Measurements from ENCODE around the gene IGFL3. TPM values are rescaled to one million over a fixed set of nuclear protein-coding genes. Genes with fewer than 3 reads are reported as not detected.
A peak's percentile ranks its signal among the peaks of the same experiment; 100 is the strongest.
"Not testable (repeated sequence)": the region's sequence is repeated elsewhere in the genome, so short reads cannot be mapped to it uniquely, and the experiment has no call there.

The IGFL3 gene
- total and polyA plus RNA-seq, 9 of the 15 experiments (the other 6 are each of a cell fraction or from before 2014, with no cell fraction given), result not detected

DNA sequence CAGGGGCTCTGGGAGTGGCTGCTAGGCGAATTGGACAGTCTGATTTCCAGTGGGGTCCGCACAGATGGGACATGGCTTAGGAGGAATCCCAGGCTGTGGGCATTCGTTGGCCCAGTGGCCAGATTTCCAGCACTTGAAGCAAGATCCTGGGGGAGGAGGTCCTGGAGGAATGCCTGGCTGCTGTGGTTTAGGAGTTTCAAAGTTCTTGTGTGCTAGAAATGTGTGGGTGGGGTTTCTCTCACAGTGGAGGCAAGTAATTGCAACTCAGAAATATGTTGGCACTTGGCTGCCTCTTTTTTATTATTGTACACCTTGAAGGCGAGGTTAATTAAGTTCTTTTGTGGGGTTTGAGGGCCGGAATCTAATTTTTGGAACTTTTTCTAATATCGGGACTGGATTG is 17.1 kb downstream of the IGFL3 start:
- H3K4me1 ChIP-seq (replicated peaks in 1 of 2; ENCODE audit: control insufficient read depth in 2 of 2, insufficient read depth in 2 of 2, low read length in 2 of 2), result no peaks in the 10 kb centered on the region
- 0% methylated on average over 6 of the region's 6 CpGs for WGBS (ENCODE audit: insufficient coverage, low coverage, missing lambda C conversion rate)
- H3K36me3 ChIP-seq (ENCODE audit: control insufficient read depth, insufficient read depth, low read length), result no peaks in the 10 kb centered on the region
- TF ChIP-seq ZBTB34 (CRISPR knock-in tag; IDR thresholded peaks at IDR 0.05) (no peak), GTF2A2 (tag; IDR thresholded peaks at IDR 0.05) (no peak), NFE2L1 (tag; IDR thresholded peaks at IDR 0.05; ENCODE audit: borderline replicate concordance, low read depth) (no peak)
- POLR2A ChIA-PET, result interaction anchor here (0.6 kb wide), 1 partner anchor 1023 kb away, joined by 3 read pairs; no protein-coding TSS in a partner anchor
- FAIRE-seq, result no peak
- H3K9me1 ChIP-seq (ENCODE audit: control insufficient read depth, insufficient read depth, low read length), result no peaks in the 10 kb centered on the region
- CTCF ChIA-PET (ENCODE audit: low intra/inter-chr PET ratio), result no interaction called here
- no peaks in the 10 kb centered on the region for H3K9me3 ChIP-seq (replicated peaks; ENCODE audit: control insufficient read depth, insufficient read depth, low read depth, low read length)
- no peak overlapping the region for H3K27ac ChIP-seq (ENCODE audit: extremely low read depth, low read depth, low read length)
- H3K9ac ChIP-seq (ENCODE audit: insufficient read depth in 1 of 2, low read depth in 2 of 2, low read length in 2 of 2), result no peak overlapping the region
- no peaks in the 10 kb centered on the region for H4K20me1 ChIP-seq (replicated peaks; ENCODE audit: control insufficient read depth, insufficient read depth, low read length)
- no peak overlapping the region for H3K4me2 ChIP-seq (ENCODE audit: insufficient read depth, low read length)
- in situ Hi-C loops (cut with MboI), result no loop called here
- H3K79me2 ChIP-seq (ENCODE audit: control insufficient read depth, insufficient read depth, low read length), result no peaks in the 10 kb centered on the region
- no peak for DNase-seq (ENCODE audit: extremely low read depth in 1 of 4, low spot score in 3 of 4)
- ATAC-seq, result no peak
- no peaks in the 10 kb centered on the region for H3K27me3 ChIP-seq (ENCODE audit: control insufficient read depth in 2 of 2, insufficient read depth in 2 of 2, low read length in 2 of 2)
- H2AFZ ChIP-seq (ENCODE audit: low read depth, low read length), result no peak overlapping the region
- H3K4me3 ChIP-seq, result no peak overlapping the region
- BruUV-seq (replicated peaks), result no TSS peak
- intact Hi-C loops (cut with micrococcal nuclease), result no loop called here

DNA sequence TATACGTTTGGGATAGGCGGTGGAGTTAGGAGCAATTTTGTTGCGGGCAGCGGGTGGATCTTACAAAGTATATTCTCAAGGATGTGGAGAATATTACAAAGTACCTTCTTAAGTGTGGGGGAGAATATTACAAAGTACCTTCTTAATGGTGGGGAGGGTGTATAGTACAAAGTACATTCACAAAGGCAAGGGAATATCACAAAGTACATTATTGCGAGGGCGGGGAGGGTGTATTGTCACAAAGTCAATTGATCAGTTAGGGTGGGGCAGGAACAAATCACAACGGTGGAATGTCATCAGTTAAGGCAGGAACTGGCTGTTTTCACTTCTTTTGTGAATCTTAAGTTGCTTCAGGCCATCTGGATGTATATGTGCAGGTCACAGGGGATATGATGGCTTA is 22.2 kb downstream of the IGFL3 start:
- in situ Hi-C loops (cut with MboI); BruUV-seq (replicated peaks); H3K4me1 ChIP-seq (replicated peaks in 1 of 2; ENCODE audit: control insufficient read depth in 2 of 2, insufficient read depth in 2 of 2, low read length in 2 of 2); H3K9me1 ChIP-seq (ENCODE audit: control insufficient read depth, insufficient read depth, low read length); DNase-seq (ENCODE audit: extremely low read depth in 1 of 4, low spot score in 3 of 4); H3K27me3 ChIP-seq (ENCODE audit: control insufficient read depth in 2 of 2, insufficient read depth in 2 of 2, low read length in 2 of 2); ATAC-seq; H3K9ac ChIP-seq (ENCODE audit: insufficient read depth in 1 of 2, low read depth in 2 of 2, low read length in 2 of 2); H3K27ac ChIP-seq (ENCODE audit: extremely low read depth, low read depth, low read length); CTCF ChIA-PET (ENCODE audit: low intra/inter-chr PET ratio); H3K4me3 ChIP-seq; H2AFZ ChIP-seq (ENCODE audit: low read depth, low read length); H3K4me2 ChIP-seq (ENCODE audit: insufficient read depth, low read length); H4K20me1 ChIP-seq (replicated peaks; ENCODE audit: control insufficient read depth, insufficient read depth, low read length); H3K9me3 ChIP-seq (replicated peaks; ENCODE audit: control insufficient read depth, insufficient read depth, low read depth, low read length); FAIRE-seq; H3K79me2 ChIP-seq (ENCODE audit: control insufficient read depth, insufficient read depth, low read length); intact Hi-C loops (cut with micrococcal nuclease); H3K36me3 ChIP-seq (ENCODE audit: control insufficient read depth, insufficient read depth, low read length): not testable (repeated sequence)
- POLR2A ChIA-PET, result interaction anchor here (0.6 to 0.7 kb wide), 2 partner anchors 25 to 303 kb away, joined by 3 to 4 read pairs; no protein-coding TSS in a partner anchor
- WGBS (ENCODE audit: insufficient coverage, low coverage, missing lambda C conversion rate), result 4% methylated on average over 7 of the region's 7 CpGs
- peak; percentile 94 for TF ChIP-seq ZNF57 (CRISPR knock-in tag; IDR thresholded peaks at IDR 0.05)

Data from K562 (cell line).